Measurements from ENCODE around the gene SLC6A1.

Gene SLC6A1

DNA sequence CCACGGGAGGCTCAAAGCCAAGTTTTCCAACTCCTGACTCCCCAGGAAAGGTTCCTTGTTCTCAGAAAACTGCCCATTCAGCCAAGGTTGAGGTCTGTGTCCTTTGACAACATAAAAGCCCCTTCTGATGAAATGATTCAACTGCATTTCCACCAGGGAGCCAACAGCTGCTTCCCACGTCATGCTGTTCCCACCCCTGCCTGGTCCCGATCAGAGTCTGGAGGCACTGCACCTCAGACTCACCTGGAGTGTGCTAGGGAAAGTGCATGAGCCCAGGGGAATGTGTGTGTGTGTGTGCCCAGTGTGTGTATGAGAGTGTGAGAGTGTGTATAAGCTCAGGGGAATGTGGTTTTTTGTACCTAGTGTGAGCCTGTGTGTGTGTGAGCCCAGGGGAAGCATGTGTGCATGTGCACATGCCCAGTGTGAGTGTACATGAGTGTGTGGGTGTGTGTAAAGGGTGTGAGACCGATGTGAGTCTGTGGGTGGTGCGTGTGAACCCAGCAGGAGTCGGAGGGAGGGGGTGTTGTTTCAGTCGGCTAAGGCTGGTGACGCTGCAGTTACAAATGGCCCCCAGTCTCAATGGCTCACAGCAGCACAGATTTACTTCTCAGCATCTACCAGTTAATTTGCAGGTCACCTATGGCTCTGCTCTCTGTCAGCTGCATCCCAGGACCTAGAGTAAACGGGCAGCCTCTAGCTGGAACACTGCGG is 20.3 kb upstream of the SLC6A1 start:
- TF ChIP-seq CTCF (conservative IDR thresholded peaks at IDR 0.05), result no peak
- H3K27ac ChIP-seq, result no peak overlapping the region

GRCh38 chr3:10973046-10973595 is 19.4 kb upstream of the SLC6A1 start:
- peak; percentile 25 for TF ChIP-seq CTCF (conservative IDR thresholded peaks at IDR 0.05)
- H3K27ac ChIP-seq, result no peak overlapping the region

DNA sequence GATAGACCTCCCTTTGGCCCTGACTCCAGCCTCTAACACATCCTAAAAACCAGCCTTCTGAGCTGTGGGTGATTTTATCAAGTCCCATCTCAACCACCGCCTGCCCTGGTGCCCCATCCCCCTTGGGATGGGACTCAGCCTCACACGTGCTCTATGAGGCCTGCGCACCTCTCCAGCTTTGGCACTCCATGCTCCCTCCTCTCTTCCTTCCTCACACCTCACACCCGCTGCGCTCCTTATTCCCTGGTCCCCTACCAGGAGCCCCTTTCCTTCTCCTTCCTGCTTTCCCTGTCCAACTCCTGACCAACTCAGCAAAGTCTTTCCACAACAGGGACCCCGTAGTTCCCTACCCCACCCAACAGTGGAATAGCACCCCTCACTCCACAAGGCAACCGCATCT is 18.4 kb upstream of the SLC6A1 start:
- no peak overlapping the region for H3K27ac ChIP-seq
- TF ChIP-seq CTCF (conservative IDR thresholded peaks at IDR 0.05), result no peak

GRCh38 chr3:10974746-10975375 is 17.7 kb upstream of the SLC6A1 start:
- TF ChIP-seq CTCF (conservative IDR thresholded peaks at IDR 0.05), result no peak

DNA sequence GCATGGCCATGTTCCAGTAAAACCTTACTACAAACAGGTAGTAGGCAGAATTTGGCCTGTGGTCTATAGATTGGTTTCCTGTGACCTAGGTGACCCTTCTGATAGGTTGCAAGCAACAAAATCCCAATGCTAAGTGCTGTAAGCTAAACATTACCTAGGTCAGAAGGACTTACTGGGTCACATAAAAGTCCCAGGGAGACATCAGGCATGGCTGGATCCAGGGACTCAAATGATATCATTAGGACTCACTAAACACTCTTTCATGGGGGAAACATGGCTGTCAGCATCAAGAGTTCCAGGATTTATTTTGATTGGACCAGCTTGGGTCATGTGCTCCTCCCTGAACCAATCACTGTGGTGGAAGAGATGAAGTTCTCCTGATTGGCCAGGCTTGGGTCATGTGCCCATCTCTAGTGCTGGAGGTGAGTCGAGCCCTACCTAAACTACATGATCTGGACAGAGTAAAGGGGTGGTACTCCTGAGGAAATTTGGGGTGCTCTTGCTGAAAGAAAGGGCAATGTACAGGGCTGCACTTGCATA is 16.8 kb upstream of the SLC6A1 start:
- no peak for TF ChIP-seq CTCF (conservative IDR thresholded peaks at IDR 0.05)
- H3K27ac ChIP-seq, result no peak overlapping the region

More at GRCh38 chr3:10974746-10975375, 17.7 kb upstream of the SLC6A1 start:
- no peak overlapping the region for H3K27ac ChIP-seq

DNA sequence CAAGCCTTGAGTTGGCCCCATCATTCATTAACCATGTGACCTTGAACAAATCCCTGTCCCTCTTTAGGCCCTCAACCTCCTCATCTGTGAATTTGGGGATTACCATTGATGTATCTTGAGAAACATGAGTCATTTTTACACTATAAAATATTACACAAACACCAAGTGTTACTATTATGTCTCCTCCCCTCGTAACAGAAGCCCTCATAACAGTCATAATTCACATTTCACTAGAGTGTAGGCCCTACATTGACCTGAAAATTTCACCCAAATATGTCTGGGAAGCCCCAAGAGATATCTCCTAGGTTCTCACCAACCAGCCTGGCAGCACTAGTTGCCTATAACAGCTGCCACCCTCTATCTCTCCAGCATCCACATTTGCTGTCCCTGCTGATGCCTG is 15.8 kb upstream of the SLC6A1 start:
- no peak overlapping the region for H3K27ac ChIP-seq
- no peak for TF ChIP-seq CTCF (conservative IDR thresholded peaks at IDR 0.05)

GRCh38 chr3:10977892-10978510 is 14.5 kb upstream of the SLC6A1 start:
- TF ChIP-seq CTCF (conservative IDR thresholded peaks at IDR 0.05), result no peak
- H3K27ac ChIP-seq, result no peak overlapping the region

All from VCaP (cell line).